HG03039 (cell line): ENCODE measurements around the gene NUCB1.

Experiments used
- ATAC-seq: cut with Tn5 transposase; IDR thresholded peaks from one replicate; pipeline ENCODE4 v1.9.1; 2021; ENCODE audit warnings: mild to moderate bottlenecking, moderate library complexity; ENCODE audit not compliant: unreplicated experiment

Gene NUCB1

GRCh38 chr19:48961673-48962028 lies 61.5 kb downstream of the NUCB1 start:
- ATAC-seq: no peak

GRCh38 chr19:48962029-48962848 lies 62.1 kb downstream of the NUCB1 start:
- no peak for ATAC-seq

- ATAC-seq: no peak
Measured at GRCh38 chr19:48962849-48963165, 62.7 kb downstream of the NUCB1 start.

DNA sequence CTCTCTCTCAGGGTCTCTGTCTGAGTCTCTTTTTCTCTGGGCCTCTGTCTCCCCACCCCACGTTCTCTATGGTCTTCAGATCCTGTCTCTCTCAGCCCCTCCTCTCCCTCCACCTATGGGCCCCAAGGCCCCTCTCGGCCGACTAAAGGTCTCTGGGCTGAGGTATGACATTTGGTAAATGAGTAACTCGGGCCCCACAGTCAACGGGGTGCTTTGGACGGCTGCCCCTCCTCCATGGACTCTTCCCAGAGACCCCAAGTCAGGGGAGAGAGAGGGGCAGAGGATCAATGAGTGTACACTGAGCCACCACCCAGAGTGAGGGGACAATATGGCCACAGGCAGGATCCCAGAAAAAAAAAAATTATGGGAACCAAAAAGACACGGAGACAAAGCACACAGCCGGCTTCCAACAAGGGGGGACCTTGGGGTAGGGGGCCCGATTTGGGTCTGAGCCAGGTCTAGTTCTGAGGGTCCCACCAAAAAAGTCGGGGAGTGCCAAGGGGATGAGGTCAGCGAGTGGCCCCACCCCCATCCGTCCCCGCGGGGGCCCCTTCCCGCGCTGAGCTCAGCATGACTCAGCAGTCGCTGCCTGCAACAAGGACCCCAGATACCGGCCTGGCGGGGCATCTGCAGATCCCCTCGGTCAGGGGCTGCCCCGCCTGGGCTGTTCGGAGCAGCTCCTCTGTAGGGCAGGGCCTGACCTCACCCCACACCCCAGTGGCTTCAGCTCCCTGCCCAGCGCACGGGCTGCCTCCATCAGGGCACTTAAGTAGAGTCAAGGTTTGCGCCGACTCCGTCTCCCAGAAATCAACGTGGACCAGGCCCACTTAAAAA lies 63.5 kb downstream of the NUCB1 start:
- ATAC-seq: peak; percentile 25

GRCh38 chr19:48964205-48965039 lies 64.3 kb downstream of the NUCB1 start:
- ATAC-seq: no peak

DNA sequence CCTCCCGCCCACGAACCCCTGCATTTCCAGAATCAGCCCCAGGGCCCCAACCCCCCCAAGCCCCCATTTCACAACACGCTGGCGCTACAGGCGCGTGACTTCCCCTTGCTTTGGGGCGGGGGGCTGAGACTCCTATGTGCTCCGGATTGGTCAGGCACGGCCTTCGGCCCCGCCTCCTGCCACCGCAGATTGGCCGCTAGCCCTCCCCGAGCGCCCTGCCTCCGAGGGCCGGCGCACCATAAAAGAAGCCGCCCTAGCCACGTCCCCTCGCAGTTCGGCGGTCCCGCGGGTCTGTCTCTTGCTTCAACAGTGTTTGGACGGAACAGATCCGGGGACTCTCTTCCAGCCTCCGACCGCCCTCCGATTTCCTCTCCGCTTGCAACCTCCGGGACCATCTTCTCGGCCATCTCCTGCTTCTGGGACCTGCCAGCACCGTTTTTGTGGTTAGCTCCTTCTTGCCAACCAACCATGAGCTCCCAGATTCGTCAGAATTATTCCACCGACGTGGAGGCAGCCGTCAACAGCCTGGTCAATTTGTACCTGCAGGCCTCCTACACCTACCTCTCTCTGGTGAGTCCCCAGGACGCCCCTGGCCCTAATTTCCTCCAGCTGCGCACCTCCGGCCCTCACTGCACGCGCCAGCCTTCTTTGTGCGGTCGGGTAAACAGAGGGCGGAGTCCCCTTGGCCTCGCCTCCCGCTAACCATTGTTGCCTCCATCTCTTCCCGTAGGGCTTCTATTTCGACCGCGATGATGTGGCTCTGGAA lies 65.1 kb downstream of the NUCB1 start, which contains the start of gene FTL:
Gene FTL, plus strand, starts transcription at position 270 of the 766 bp plus-strand sequence. Its CDS starts 199 bp downstream, at position 469.
- ATAC-seq: peak; percentile 49

- ATAC-seq: no peak
Measured at GRCh38 chr19:48965806-48966540, 65.9 kb downstream of the NUCB1 start.

DNA sequence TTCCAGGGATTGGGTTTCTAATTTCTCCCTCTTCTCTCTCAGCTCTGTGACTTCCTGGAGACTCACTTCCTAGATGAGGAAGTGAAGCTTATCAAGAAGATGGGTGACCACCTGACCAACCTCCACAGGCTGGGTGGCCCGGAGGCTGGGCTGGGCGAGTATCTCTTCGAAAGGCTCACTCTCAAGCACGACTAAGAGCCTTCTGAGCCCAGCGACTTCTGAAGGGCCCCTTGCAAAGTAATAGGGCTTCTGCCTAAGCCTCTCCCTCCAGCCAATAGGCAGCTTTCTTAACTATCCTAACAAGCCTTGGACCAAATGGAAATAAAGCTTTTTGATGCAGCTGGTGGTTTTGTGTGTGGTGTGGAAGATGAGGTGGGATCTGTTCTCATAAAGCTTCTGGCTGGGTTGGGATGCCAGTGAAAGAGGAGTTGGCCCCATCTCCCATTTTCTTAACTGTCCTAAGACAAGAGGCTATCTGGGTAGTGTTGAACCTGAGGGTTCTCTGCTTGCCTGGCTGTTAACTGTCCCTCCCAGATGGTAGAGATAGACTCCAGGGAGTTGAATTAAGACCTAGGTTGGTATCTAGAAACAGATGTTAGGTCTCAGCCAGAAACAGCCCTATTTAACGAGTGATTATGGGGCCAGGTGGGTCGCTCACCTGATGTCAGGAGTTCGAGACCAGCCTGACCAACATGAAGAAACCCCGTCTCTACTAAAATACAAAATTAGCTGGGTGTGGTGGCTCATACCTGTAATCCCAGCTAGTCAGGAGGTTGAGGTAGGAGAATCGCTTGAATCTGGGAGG lies 66.6 kb downstream of the NUCB1 start:
- no peak for ATAC-seq

GRCh38 chr19:48967346-48968178 lies 67.5 kb downstream of the NUCB1 start:
- no peak for ATAC-seq

DNA sequence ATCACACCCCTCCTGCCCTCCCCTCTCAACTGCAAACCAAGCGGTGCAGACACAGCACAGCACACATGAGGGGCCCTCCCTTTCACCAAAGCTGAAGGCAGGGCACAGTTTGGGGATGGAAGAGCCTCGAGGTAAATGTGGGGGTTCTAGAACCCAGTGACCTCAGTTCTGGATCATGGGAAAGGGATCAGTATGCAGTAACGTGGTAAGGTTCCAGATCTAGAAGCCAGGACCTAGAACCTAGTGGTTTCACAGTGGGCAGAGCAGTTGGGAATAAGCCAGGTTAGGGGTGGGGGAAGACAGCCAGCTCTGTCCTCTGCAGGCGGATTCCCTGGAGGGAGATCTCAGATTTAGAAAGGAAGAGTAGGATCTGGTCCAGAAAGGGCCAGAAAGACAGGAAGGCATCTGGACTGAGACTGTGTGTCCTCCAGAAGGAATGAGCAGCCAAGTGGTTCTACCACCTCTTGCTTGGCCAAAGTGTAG lies 68.1 kb downstream of the NUCB1 start:
- ATAC-seq: no peak

DNA sequence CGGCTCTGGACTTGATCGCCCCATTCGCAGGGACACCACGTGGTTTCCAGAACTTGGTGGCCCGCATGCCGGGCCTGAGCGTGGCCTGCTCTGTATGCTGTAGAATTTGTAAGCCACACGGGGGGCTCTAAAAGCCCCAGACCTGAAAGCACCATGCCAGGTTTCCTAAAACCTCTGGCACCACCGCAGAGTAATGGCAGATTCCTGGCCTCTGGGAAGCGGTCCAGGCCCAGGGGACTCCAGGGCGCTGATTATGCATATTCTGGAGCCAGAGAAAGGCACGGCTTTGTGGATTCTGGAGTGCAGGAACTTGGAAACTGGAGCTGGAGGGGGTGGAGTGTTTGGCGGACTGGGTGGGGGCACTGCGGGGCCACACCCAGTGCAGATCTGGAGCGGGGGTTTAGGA lies 68.7 kb downstream of the NUCB1 start:
- no peak for ATAC-seq

- no peak for ATAC-seq
Measured at GRCh38 chr19:48969276-48970138, 69.4 kb downstream of the NUCB1 start.

DNA sequence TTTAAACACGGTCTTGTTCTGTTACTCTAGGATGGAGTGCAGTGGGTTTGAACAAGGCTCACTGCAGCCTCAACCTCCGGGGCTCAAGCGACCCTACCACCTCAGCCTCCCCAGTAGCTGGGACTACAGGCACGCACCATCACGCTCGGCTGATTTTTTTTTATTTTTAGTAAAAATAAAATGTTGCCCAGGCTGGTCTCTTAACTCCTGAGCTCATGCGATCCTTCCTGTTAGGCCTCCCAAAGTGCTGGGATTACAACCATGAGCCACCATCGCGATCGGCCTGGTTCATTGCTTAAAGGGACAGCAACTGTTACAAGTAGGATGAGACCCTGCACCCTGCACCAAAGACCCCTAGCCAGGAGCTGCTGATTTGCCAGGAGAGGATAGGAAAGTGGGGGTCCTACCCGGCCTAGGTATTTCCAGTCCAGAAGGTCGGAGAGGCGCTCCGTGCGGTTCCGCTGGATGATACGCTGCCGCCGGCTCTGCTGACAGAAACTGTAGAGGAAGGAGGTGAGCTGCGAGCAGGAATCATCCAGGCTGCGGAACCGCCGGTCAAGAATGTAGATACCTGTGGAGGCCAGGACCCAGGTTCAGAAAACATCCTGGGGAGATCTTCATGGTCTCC lies 70.1 kb downstream of the NUCB1 start:
- no peak for ATAC-seq

- ATAC-seq: no peak
Measured at GRCh38 chr19:48970923-48971395, 70.8 kb downstream of the NUCB1 start.
